Psoas muscle (tissue), 8 donors: ENCODE results near the gene ETV5. TPM values are rescaled to one million over a fixed set of nuclear protein-coding genes. Genes with fewer than 3 reads are reported as not detected.

Experiments used
- ATAC-seq, 4 donors: fragments of 200-7000 bp; cut with Tn5 transposase; one replicate each; pipeline ENCODE4 v1.9.1; 2020; ENCODE audit warnings: moderate library complexity in 3 of 4, mild to moderate bottlenecking in 2 of 4
- DNase-seq, 2 donors: peaks; one replicate each; pipeline ENCODE4 v3.0.0-alpha.2; 2020
- H3K27ac ChIP-seq: fragments of 200-600 bp; one replicate; pipeline ENCODE4 v1.8.0; 2022
- H3K27me3 ChIP-seq, 3 donors: fragments of 200-600 bp in 1 of 3; one replicate each; pipeline versions ENCODE4 v1.6.1 to v1.8.0; 2013 to 2022; ENCODE audit warnings: low read length in 2 of 3, mild to moderate bottlenecking in 2 of 3, moderate library complexity in 1 of 3; ENCODE audit not compliant: insufficient read depth in 3 of 3
- H3K36me3 ChIP-seq, 2 donors: fragments of 200-600 bp in 1 of 2; one replicate each; pipeline versions ENCODE4 v1.6.1 to v1.8.0; 2013 to 2022; ENCODE audit warnings: low read depth in 1 of 2, mild to moderate bottlenecking in 1 of 2, moderate library complexity in 1 of 2; ENCODE audit not compliant: insufficient read depth in 1 of 2
- H3K4me1 ChIP-seq: fragments of 200-600 bp; one replicate; pipeline ENCODE4 v1.8.0; 2022
- H3K4me3 ChIP-seq: fragments of 200-600 bp; one replicate; pipeline ENCODE4 v1.8.0; 2022; ENCODE audit warnings: mild to moderate bottlenecking
- H3K9me3 ChIP-seq: fragments of 200-600 bp; one replicate; pipeline ENCODE4 v1.8.0; 2022
- CTCF ChIP-seq: fragments of 200-600 bp; IDR thresholded peaks from one replicate; pipeline ENCODE4 v1.8.0; 2022; ENCODE audit warnings: antibody characterized with exemption
- WGBS, 3 donors: extraction: QIAGEN DNeasy Blood & Tissue Kit; methylation state at CpG; one replicate each; pipeline versions ENCODE4 v1.1.6 to v1.1.7; 2013; 5-methylcytosine and 5-hydroxymethylcytosine counted together
- intact Hi-C, 2 donors: fragments of 100-400 bp; cut with DNase I; formaldehyde crosslinking; loops; one replicate each; pipeline versions ENCODE4 v1.11.0 to v1.14.2; 2022
- polyA plus RNA-seq, 3 donors: library from polyadenylated mRNA; stranded (reverse); fragments of 200-250 nt; gene quantifications; one replicate each; pipeline ENCODE4 v1.2.3, GENCODE V29; 2013
- total RNA-seq, 4 donors: library from RNA; stranded (reverse); fragmentation: NEBNext Ultra II Directional in 2 of 4; extraction: Animal tissue kit (Norgen Biotek cat#: 25700) in 2 of 4; gene quantifications; one replicate each; pipeline versions ENCODE4 v1.2.1 to v1.2.4, GENCODE V29; 2021 to 2023
- donor health status: healthy with polysubstance abuse.
- donor health status: DM: no; HTN: no; CAD: no; lungs with moderate emphysema.
- donor health status: Bipolar disorder and iron deficiency.
- donor health status: healthy.
- donor health status: DM: yes; HTN: yes; CAD: no.
- donor health status: DM: no; HTN: no; CAD: no.
- donor health status: DM: no; HTN: no; CAD: no.
- donor health status: DM: yes; HTN: yes; CAD: no.

ETV5 gene
- total and polyA plus RNA-seq, 7 donors = 7.2 to 47.1 (median 8.0) TPM

GRCh38 chr3:186100398-186100797 lies 8.5 kb downstream of the ETV5 start:
- Histone ChIP-seq H3K27me3 (no peaks in the 10 kb centered on the region), H3K36me3 (no peaks in the 10 kb centered on the region), H3K4me3 (no peak overlapping the region), H3K9me3 (no peaks in the 10 kb centered on the region), H3K4me1 (peaks cover 47% of the 10 kb centered on the region), H3K27ac (no peak overlapping the region)
- intact Hi-C loops = loop anchor here in 1 of 2 donors (2.0 kb wide), 1 partner anchor 466 kb away; the partner anchor contains the start of gene TBCCD1
- no peak for DNase-seq
- TF ChIP-seq CTCF = no peak
- WGBS, 3 donors = 63 to 64% (median 64%) methylated on average over 3 of the region's 3 CpGs
- no peak for ATAC-seq

GRCh38 chr3:186099178-186099577 lies 9.7 kb downstream of the ETV5 start:
- intact Hi-C loops = loop anchor here in 1 of 2 donors (5.0 kb wide), 1 partner anchor 138 kb away; no protein-coding TSS in a partner anchor
- 14 to 47% (median 25%) methylated on average over 5 of the region's 5 CpGs for WGBS, 3 donors

GRCh38 chr3:186098740-186099139 lies 10.1 kb downstream of the ETV5 start:
- Histone ChIP-seq H3K27ac (peak overlapping the region; percentile 46), H3K4me3 (no peak overlapping the region), H3K36me3 (no peaks in the 10 kb centered on the region), H3K4me1 (peaks cover 40% of the 10 kb centered on the region), H3K9me3 (no peaks in the 10 kb centered on the region), H3K27me3 (no peaks in the 10 kb centered on the region)
- WGBS, 3 donors = 52 to 68% (median 53%) methylated on average over 3 of the region's 3 CpGs
- intact Hi-C loops = loop anchor here in 1 of 2 donors (5.0 kb wide), 1 partner anchor 139 kb away; no protein-coding TSS in a partner anchor
- ATAC-seq = no peak
- no peak for TF ChIP-seq CTCF
- no peak for DNase-seq

More at GRCh38 chr3:186099178-186099577, 9.7 kb downstream of the ETV5 start:
- no peak overlapping the region for H3K4me3 ChIP-seq
- no peaks in the 10 kb centered on the region for H3K36me3 ChIP-seq
- H3K9me3 ChIP-seq = no peaks in the 10 kb centered on the region
- peaks cover 43% of the 10 kb centered on the region for H3K4me1 ChIP-seq
- no peaks in the 10 kb centered on the region for H3K27me3 ChIP-seq
- DNase-seq = peak; percentile 63 to 80
- peak; percentile 39 to 54 (median 42) for ATAC-seq
- TF ChIP-seq CTCF = no peak
- peak overlapping the region; percentile 46 for H3K27ac ChIP-seq

- H3K27me3 ChIP-seq = no peaks in the 10 kb centered on the region
- intact Hi-C loops = loop anchor here in 1 of 2 donors (5.0 kb wide), 1 partner anchor 139 kb away; no protein-coding TSS in a partner anchor
- H3K4me3 ChIP-seq = peak overlapping the region; percentile 63
- TF ChIP-seq CTCF = no peak
- H3K36me3 ChIP-seq = no peaks in the 10 kb centered on the region
- H3K9me3 ChIP-seq = no peaks in the 10 kb centered on the region
- 0 to 2% (median 2%) methylated on average over 16 of the region's 16 CpGs for WGBS, 3 donors
- DNase-seq = peak; percentile 29 to 73
- peaks cover 32% of the 10 kb centered on the region for H3K4me1 ChIP-seq
- peak overlapping the region; percentile 43 for H3K27ac ChIP-seq
- ATAC-seq = peak; percentile 77 to 87 (median 81)
Measured at GRCh38 chr3:186097663-186098451, 11.0 kb downstream of the ETV5 start.
